H1 (cell line): ENCODE measurements around the gene SLC4A7. TPM values are rescaled to one million over a fixed set of nuclear protein-coding genes. Genes with fewer than 3 reads are reported as not detected.

ENCODE experiments used
- CTCF ChIA-PET: fragments of 300-600 bp; sonication (Branson Sonifier 250); formaldehyde crosslinking; loops from one replicate; lab custom pipeline; 2021; ENCODE audit not compliant: partially characterized antibody; lab: Charles Lee
- POLR2A ChIA-PET: fragments of 300-600 bp; sonication (Branson Sonifier 250); formaldehyde crosslinking; loops from one replicate; lab custom pipeline; 2021; ENCODE audit warnings: inconsistent platforms; ENCODE audit not compliant: partially characterized antibody; lab: Charles Lee
- DNase-seq, 2 experiments: peaks; one replicate each; pipeline versions ENCODE4 v3.0.0 to v3.0.0-alpha.2; 2010 to 2022; ENCODE audit warnings: low spot score in 2 of 2, low read depth in 1 of 2, mixed read lengths in 1 of 2
- FAIRE-seq: peaks from 2 replicates; lab custom pipeline; 2011; peaks lifted over from hg19 to GRCh38; lab: Jason Lieb, UNC
- H2AFZ ChIP-seq: 2 replicates; pipeline ENCODE4 v1.8.1; 2012; ENCODE audit warnings: low read length, inconsistent platforms
- H2AK5ac ChIP-seq: 2 replicates; pipeline ENCODE4 v1.6.1; 2013; ENCODE audit warnings: low read depth, low read length
- H2BK120ac ChIP-seq: replicated peaks from 2 replicates; pipeline ENCODE3; 2013; ENCODE audit warnings: low read depth, low read length, inconsistent platforms
- H2BK12ac ChIP-seq: 2 replicates; pipeline ENCODE4 v1.6.1; 2013; ENCODE audit warnings: low read depth, low read length
- H2BK15ac ChIP-seq: 2 replicates; pipeline ENCODE4 v1.6.1; 2013; ENCODE audit warnings: low read length
- H2BK20ac ChIP-seq: 2 replicates; pipeline ENCODE4 v1.6.1; 2013; ENCODE audit warnings: low read length
- H2BK5ac ChIP-seq: 2 replicates; pipeline ENCODE4 v1.6.1; 2013; ENCODE audit warnings: low read depth, low read length
- H3K14ac ChIP-seq: 2 replicates; pipeline ENCODE4 v1.6.1; 2013; ENCODE audit warnings: inconsistent platforms; ENCODE audit not compliant: insufficient read length
- H3K18ac ChIP-seq: 2 replicates; pipeline ENCODE4 v1.6.1; 2013; ENCODE audit warnings: low read length; ENCODE audit errors: extremely low read depth
- H3K23ac ChIP-seq: 2 replicates; pipeline ENCODE4 v1.6.1; 2013; ENCODE audit warnings: inconsistent platforms; ENCODE audit not compliant: insufficient read length
- H3K23me2 ChIP-seq: 2 replicates; pipeline ENCODE4 v1.6.1; 2013; ENCODE audit warnings: low read depth, low read length
- H3K27ac ChIP-seq: 2 replicates; pipeline ENCODE4 v1.6.1; 2011; ENCODE audit warnings: low read depth, low read length, inconsistent platforms
- H3K27me3 ChIP-seq, 4 experiments: replicated peaks in 1 of 4; 1 replicate in 1 of 4; 2 replicates in 3 of 4; pipeline versions ENCODE4 v1.6.1 to v1.8.1; 2011 to 2013; ENCODE audit warnings: low read length in 3 of 4, mild to moderate bottlenecking in 3 of 4, inconsistent platforms in 2 of 4, mixed read lengths in 2 of 4, moderate library complexity in 1 of 4; ENCODE audit not compliant: control insufficient read depth in 3 of 4, insufficient read depth in 3 of 4; ENCODE audit errors: extremely low read depth in 1 of 4
- H3K36me3 ChIP-seq, 4 experiments: 2 replicates each; pipeline versions ENCODE4 v1.6.1 to v1.8.1; 2011 to 2013; ENCODE audit warnings: mild to moderate bottlenecking in 4 of 4, low read length in 3 of 4, moderate library complexity in 2 of 4, control low read depth in 1 of 4, inconsistent platforms in 1 of 4; ENCODE audit not compliant: insufficient read depth in 4 of 4, control insufficient read depth in 2 of 4
- H3K4ac ChIP-seq: replicated peaks from 2 replicates; pipeline ENCODE3; 2013; ENCODE audit warnings: low read length, low read depth, mixed read lengths, inconsistent platforms; ENCODE audit not compliant: insufficient read length
- H3K4me1 ChIP-seq, 4 experiments: replicated peaks in 1 of 4; 1 replicate in 1 of 4; 2 replicates in 3 of 4; pipeline versions ENCODE4 v1.6.1 to v1.8.1; 2011 to 2013; ENCODE audit warnings: low read length in 3 of 4, inconsistent platforms in 2 of 4, mixed read lengths in 1 of 4; ENCODE audit not compliant: insufficient read depth in 4 of 4, control insufficient read depth in 3 of 4
- H3K4me2 ChIP-seq, 2 experiments: 2 replicates each; pipeline versions ENCODE4 v1.6.1 to v1.8.1; 2011 to 2013; ENCODE audit warnings: low read depth in 2 of 2, low read length in 2 of 2, control low read depth in 1 of 2, inconsistent platforms in 1 of 2, mild to moderate bottlenecking in 1 of 2; ENCODE audit not compliant: insufficient read depth in 1 of 2
- H3K4me3 ChIP-seq, 4 experiments: fragments of 200-600, 300-600 bp in 1 of 4; sonication (generic), shearing (Covaris generic), sonication (Bioruptor Twin) in 1 of 4; 2 replicates each; pipeline versions ENCODE4 v1.5.1 to v1.8.1; 2011 to 2016; ENCODE audit warnings: low read length in 4 of 4, low read depth in 3 of 4, control low read depth in 2 of 4, inconsistent platforms in 2 of 4, mild to moderate bottlenecking in 2 of 4, mixed read lengths in 1 of 4, moderate library complexity in 1 of 4; ENCODE audit not compliant: insufficient read depth in 2 of 4; ENCODE audit errors: extremely low read depth in 1 of 4
- H3K56ac ChIP-seq: replicated peaks from 2 replicates; pipeline ENCODE3; 2013; ENCODE audit warnings: low read depth, mild to moderate bottlenecking, mixed read lengths, low read length, inconsistent platforms; ENCODE audit not compliant: insufficient read length
- H3K79me1 ChIP-seq: 2 replicates; pipeline ENCODE4 v1.6.1; 2013; ENCODE audit warnings: low read depth, low read length, control low read depth
- H3K79me2 ChIP-seq, 2 experiments: 2 replicates each; pipeline versions ENCODE4 v1.6.1 to v1.8.1; 2012 to 2013; ENCODE audit warnings: low read length in 2 of 2, mild to moderate bottlenecking in 2 of 2, inconsistent platforms in 1 of 2; ENCODE audit not compliant: insufficient read depth in 2 of 2, control insufficient read depth in 1 of 2
- H3K9ac ChIP-seq, 4 experiments: replicated peaks in 1 of 4; 1 replicate in 1 of 4; 2 replicates in 3 of 4; pipeline versions ENCODE4 v1.6.1 to v1.8.1; 2011 to 2013; ENCODE audit warnings: low read depth in 3 of 4, low read length in 3 of 4, control low read depth in 2 of 4, mild to moderate bottlenecking in 2 of 4, moderate library complexity in 2 of 4, inconsistent platforms in 1 of 4; ENCODE audit errors: extremely low read depth in 1 of 4
- H3K9me3 ChIP-seq, 2 experiments: 2 replicates each; pipeline versions ENCODE4 v1.6.1 to v1.8.1; 2012 to 2013; ENCODE audit warnings: mild to moderate bottlenecking in 2 of 2, moderate library complexity in 2 of 2, control low read depth in 1 of 2, inconsistent platforms in 1 of 2, low read depth in 1 of 2, low read length in 1 of 2, mixed read lengths in 1 of 2; ENCODE audit not compliant: insufficient read depth in 2 of 2
- H4K20me1 ChIP-seq, 2 experiments: replicated peaks in 1 of 2; 2 replicates each; pipeline versions ENCODE3 to v1.8.1; 2011 to 2013; ENCODE audit warnings: inconsistent platforms in 2 of 2, low read length in 2 of 2, mild to moderate bottlenecking in 1 of 2; ENCODE audit not compliant: insufficient read depth in 2 of 2, control insufficient read depth in 1 of 2
- H4K5ac ChIP-seq: 2 replicates; pipeline ENCODE4 v1.6.1; 2013; ENCODE audit warnings: low read length, low read depth, mixed read lengths, inconsistent platforms; ENCODE audit not compliant: insufficient read length
- H4K8ac ChIP-seq: 2 replicates; pipeline ENCODE4 v1.8.0; 2013; ENCODE audit warnings: mild to moderate bottlenecking, moderate library complexity, low read length, inconsistent platforms; ENCODE audit not compliant: insufficient read depth; ENCODE audit errors: extremely low read depth
- H4K91ac ChIP-seq: replicated peaks from 2 replicates; pipeline ENCODE3; 2013; ENCODE audit warnings: low read length, mixed read lengths, inconsistent platforms; ENCODE audit not compliant: insufficient read length
- BACH1 ChIP-seq: IDR thresholded peaks from 2 replicates; pipeline ENCODE4 v1.6.1; 2012; ENCODE audit warnings: low read length, improper control_type of control experiment
- BCL11A ChIP-seq, 2 experiments: IDR thresholded peaks; one replicate each; pipeline ENCODE4 v1.6.1; 2011; ENCODE audit warnings: low read depth in 2 of 2, low read length in 2 of 2, mild to moderate bottlenecking in 2 of 2
- CHD1 ChIP-seq: IDR thresholded peaks from 2 replicates; pipeline ENCODE4 v1.6.1; 2012; ENCODE audit warnings: low read depth, low read length, improper control_type of control experiment
- EGR1 ChIP-seq: IDR thresholded peaks from 2 replicates; pipeline ENCODE4 v1.6.1; 2011; ENCODE audit warnings: low read depth, low read length, borderline replicate concordance
- KDM4A ChIP-seq: IDR thresholded peaks from one replicate; pipeline ENCODE4 v1.7.1; 2012; ENCODE audit warnings: low read depth, mild to moderate bottlenecking, moderate library complexity, low read length, inconsistent platforms; ENCODE audit not compliant: severe bottlenecking
- POLR2A ChIP-seq, 2 experiments: IDR thresholded peaks; 1 replicate in 1 of 2; 2 replicates in 1 of 2; pipeline ENCODE4 v1.6.1; 2011; ENCODE audit warnings: low read depth in 2 of 2, low read length in 2 of 2, mild to moderate bottlenecking in 2 of 2; ENCODE audit errors: control extremely low read depth in 1 of 2
- POU5F1 ChIP-seq: IDR thresholded peaks from 2 replicates; pipeline ENCODE4 v1.6.1; 2011; ENCODE audit warnings: low read depth, mild to moderate bottlenecking, low read length, moderate library complexity
- RXRA ChIP-seq: IDR thresholded peaks from 2 replicates; pipeline ENCODE4 v1.6.1; 2011; ENCODE audit warnings: low read depth, mild to moderate bottlenecking, low read length, moderate library complexity; ENCODE audit not compliant: insufficient read depth
- SUZ12 ChIP-seq: fragments of 200-600 bp; sonication (generic); IDR thresholded peaks from 2 replicates; pipeline ENCODE4 v1.6.1; 2012; ENCODE audit warnings: mild to moderate bottlenecking, inconsistent platforms, low read length, moderate library complexity, mixed read lengths
- TAF7 ChIP-seq: optimal IDR thresholded peaks from 2 replicates; pipeline ENCODE3; 2011; ENCODE audit warnings: low read depth, mild to moderate bottlenecking, inconsistent platforms, low read length, moderate library complexity, borderline replicate concordance
- ZNF274 ChIP-seq: IDR thresholded peaks from 2 replicates; pipeline ENCODE4 v1.7.0; 2012; ENCODE audit warnings: low read length, borderline replicate concordance; ENCODE audit errors: extremely low read depth
- WGBS, 2 experiments: shearing (Covaris generic) in 1 of 2; methylation state at CpG; one replicate each; pipeline versions ENCODE4 v1.1.6 to v1.1.7; 2013 to 2015; ENCODE audit warnings: low lambda C conversion rate in 2 of 2, mixed read lengths in 2 of 2, inconsistent platforms in 1 of 2, low coverage in 1 of 2, missing lambda C conversion rate in 1 of 2; ENCODE audit not compliant: insufficient replicate concordance in 2 of 2, insufficient coverage in 1 of 2, insufficient read length in 1 of 2; ENCODE audit errors: extremely low coverage in 1 of 2, missing lambda C conversion rate in 1 of 2; 5-methylcytosine and 5-hydroxymethylcytosine counted together
- polyA plus RNA-seq, 7 experiments: library from polyadenylated mRNA; depleted of rRNA in 3 of 7; stranded (reverse) in 5 of 7; unstranded in 2 of 7; fragments of >200 nt in 5 of 7; fragments of 200-250 nt in 2 of 7; gene quantifications; 1 replicate in 5 of 7; 2 replicates in 1 of 7; 4 replicates in 1 of 7; pipeline versions ENCODE4 v1.2.1 to v1.2.3, GENCODE V29; 2011 to 2013; ENCODE audit warnings: missing spikeins in 2 of 7, mixed read lengths in 2 of 7
- total RNA-seq: library from RNA; stranded (reverse); fragmentation: NEBNext Ultra II Directional; extraction: Animal tissue kit (Norgen Biotek cat#: 25700); gene quantifications from 2 replicates; pipeline ENCODE4 v1.2.1, GENCODE V29; 2021
- TF ChIP-seq, protein P1 (sequence below): IDR thresholded peaks from 2 replicates; pipeline ENCODE4 v1.6.1; 2011; ENCODE audit warnings: low read depth, mild to moderate bottlenecking, low read length; ENCODE audit not compliant: insufficient read depth

Gene SLC4A7
- total and polyA plus RNA-seq, 2 of the 8 experiments (the other 6 are each of a cell fraction or from before 2014, with no cell fraction given) = 14.9 to 70.5 TPM

DNA sequence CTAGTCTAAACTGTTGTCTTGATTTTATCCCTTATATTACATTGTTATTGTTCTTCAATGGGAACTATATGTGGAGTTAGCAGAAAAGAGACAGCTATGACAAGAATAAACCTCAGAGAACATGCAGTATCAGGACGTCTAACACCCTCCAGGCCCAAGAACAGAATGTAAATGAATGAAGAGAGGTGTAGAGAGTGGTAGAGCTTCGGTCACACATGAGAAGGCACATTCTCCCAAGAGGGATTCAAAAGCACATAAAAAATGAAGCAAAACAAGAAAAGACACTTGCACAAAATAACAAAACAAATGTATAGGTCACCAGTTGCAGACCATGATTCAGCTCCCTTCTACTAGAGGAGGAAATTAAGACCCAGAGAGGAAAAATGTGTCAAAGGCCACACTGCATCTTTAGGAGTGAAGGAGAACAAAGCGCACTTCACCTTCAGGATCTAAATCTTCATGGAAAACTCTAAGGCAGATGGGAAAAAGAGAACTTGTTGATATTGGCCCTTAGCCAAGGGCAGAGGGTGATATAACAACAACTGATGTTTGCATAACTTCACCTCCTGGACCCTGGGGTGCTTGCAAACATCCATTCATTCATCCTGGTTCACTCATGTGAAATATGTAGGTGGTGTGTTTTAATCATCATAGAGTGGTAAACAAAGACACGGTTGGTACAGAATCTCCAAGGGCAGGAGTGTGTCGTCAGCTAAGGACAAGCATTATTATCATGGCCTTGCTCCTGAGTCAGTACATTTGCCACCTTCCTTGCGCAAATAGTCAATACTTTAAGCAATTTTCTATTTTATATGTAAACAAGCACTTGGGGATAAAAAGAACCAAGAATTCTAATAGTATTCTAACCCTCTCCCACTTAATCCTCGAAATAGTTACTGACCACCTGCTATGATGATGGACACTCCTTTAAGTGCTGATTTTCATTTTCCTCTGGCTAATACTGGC is 123.8 kb downstream of the SLC4A7 start:
- H3K4ac ChIP-seq = no peak overlapping the region
- ChIA-PET CTCF (interaction anchor here (1.0 kb wide), 1 partner anchor 298 kb away, joined by 3 read pairs; no protein-coding TSS in a partner anchor), POLR2A (no interaction called here)
- H3K23ac ChIP-seq = no peak overlapping the region
- H3K27ac ChIP-seq = no peak overlapping the region
- H4K8ac ChIP-seq = no peak overlapping the region
- H3K18ac ChIP-seq = no peak overlapping the region
- H3K4me1 ChIP-seq = peaks cover 0 to 3% (median under 1%) of the 10 kb centered on the region in 4 experiments; a peak in 1 of 7 replicates
- H2BK120ac ChIP-seq = no peak overlapping the region
- no peak overlapping the region for H4K91ac ChIP-seq
- no peak for DNase-seq
- no peak overlapping the region for H4K5ac ChIP-seq
- H2BK12ac ChIP-seq = no peak overlapping the region
- no peak overlapping the region for H2AK5ac ChIP-seq
- H3K4me2 ChIP-seq = no peak overlapping the region
- H3K23me2 ChIP-seq = no peaks in the 10 kb centered on the region; the same call in 1 of the 2 replicates
- H2AFZ ChIP-seq = peak overlapping the region; percentile 2; the same call in 1 of the 2 replicates
- H3K56ac ChIP-seq = no peak overlapping the region
- peaks cover 0 to 1% (median 0%) of the 10 kb centered on the region in 4 experiments; a peak in 1 of 7 replicates for H3K27me3 ChIP-seq
- H3K9me3 ChIP-seq = no peaks in the 10 kb centered on the region
- H3K79me2 ChIP-seq = no peaks in the 10 kb centered on the region
- no peak overlapping the region for H3K4me3 ChIP-seq
- no peak overlapping the region for H2BK20ac ChIP-seq
- H3K36me3 ChIP-seq = no peaks in the 10 kb centered on the region
- H2BK5ac ChIP-seq = no peak overlapping the region
- H3K9ac ChIP-seq = no peak overlapping the region
- no peak for FAIRE-seq
- H3K79me1 ChIP-seq = no peaks in the 10 kb centered on the region
- H4K20me1 ChIP-seq = no peaks in the 10 kb centered on the region
- no peak overlapping the region for H3K14ac ChIP-seq
- whole genome bisulfite sequencing, 2 experiments = 83% methylated on average over 7 of the region's 7 CpGs; no CpG with 5 or more reads in 1 of the 2 experiments
- H2BK15ac ChIP-seq = no peak overlapping the region
- TF ChIP-seq KDM4A (no peak), TAF7 (no peak), BCL11A (IDR thresholded peaks at IDR 0.05; ENCODE audit: low read depth in 2 of 2, low read length in 2 of 2) (no peak), ZNF274 (no peak), POU5F1 (no peak), EGR1 (no peak), RXRA (no peak), CHD1 (no peak), BACH1 (no peak), SUZ12 (no peak), POLR2A (IDR thresholded peaks at IDR 0.05; ENCODE audit: control extremely low read depth in 1 of 2, low read depth in 2 of 2, low read length in 2 of 2) (no peak)
- TF ChIP-seq, protein P1, sequence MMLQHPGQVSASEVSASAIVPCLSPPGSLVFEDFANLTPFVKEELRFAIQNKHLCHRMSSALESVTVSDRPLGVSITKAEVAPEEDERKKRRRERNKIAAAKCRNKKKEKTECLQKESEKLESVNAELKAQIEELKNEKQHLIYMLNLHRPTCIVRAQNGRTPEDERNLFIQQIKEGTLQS = no peak
